EH (cell line): ENCODE data around the gene FANCI.

Experiments
- DNase-seq: peaks from one replicate; pipeline ENCODE4 v3.0.0-alpha.2; 2015; ENCODE audit warnings: low read depth

Gene FANCI

DNA sequence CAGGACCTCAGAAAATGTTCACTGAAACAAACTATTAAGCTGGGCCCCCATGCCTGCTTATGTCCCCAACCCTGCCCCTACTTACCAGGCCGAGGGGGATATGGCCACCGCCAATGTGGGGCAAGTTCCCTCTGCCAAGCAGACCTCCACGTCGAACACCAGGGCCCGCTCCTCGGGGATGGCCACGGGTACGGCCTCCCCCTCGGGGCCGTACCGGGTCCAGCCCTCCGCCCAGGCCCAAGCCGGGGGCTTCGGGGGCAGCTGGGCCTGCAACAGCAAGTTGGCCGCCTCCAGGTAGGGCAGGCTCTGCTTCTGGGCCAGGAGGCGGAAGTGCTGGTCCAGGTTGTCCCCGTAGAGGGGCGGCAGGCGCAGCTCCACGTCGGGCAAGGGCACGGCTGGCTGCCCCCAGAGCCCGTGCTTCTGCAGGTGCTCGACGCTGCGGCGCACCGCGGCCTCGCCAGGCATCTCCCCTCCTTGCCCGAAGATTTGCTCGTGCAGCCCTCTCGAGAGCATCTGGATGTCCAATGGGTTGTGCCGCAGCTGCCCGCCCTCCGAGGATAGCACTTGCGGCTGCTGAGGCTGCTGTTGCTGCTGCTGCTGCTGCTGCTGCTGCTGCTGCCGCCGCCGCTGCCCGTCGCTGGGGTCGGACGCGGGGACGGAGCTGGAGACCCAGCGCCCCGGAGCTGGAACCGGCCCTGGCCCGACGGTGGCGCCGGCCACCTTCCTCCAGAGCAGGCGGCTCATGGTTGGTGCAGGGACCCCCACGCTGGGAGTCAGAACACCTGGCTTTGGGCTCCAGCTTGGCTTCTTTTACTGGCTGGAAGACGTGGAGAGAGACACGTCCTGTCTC is 89.5 kb downstream of the FANCI start:
- no peak for DNase-seq

DNA sequence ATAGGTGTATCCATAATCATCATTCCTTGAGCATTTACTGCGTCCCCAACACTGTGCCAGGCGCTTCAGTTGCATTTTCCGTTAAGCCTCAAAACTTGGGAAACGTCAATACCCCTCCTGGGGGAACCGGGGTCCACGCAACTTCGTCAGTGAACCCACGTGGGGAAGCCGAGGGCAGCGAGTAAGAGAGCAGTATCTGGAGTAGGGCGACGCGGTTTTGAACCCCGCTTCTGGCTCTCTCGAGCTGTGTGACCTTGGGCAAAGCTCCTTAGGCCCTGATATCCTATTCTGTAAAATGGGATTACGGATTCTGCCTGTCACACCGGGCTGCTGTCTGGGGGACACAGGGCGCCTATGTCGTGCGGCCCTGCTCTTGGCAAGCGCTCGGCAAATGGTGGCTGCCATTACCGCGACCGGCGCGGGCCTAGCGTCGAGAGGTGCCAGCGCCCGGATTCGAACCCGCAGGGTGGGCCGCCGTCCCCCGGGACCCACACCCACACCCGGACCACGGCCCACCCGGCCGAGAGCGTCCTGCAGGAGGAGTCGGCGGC is 90.3 kb downstream of the FANCI start:
- no peak for DNase-seq

DNA sequence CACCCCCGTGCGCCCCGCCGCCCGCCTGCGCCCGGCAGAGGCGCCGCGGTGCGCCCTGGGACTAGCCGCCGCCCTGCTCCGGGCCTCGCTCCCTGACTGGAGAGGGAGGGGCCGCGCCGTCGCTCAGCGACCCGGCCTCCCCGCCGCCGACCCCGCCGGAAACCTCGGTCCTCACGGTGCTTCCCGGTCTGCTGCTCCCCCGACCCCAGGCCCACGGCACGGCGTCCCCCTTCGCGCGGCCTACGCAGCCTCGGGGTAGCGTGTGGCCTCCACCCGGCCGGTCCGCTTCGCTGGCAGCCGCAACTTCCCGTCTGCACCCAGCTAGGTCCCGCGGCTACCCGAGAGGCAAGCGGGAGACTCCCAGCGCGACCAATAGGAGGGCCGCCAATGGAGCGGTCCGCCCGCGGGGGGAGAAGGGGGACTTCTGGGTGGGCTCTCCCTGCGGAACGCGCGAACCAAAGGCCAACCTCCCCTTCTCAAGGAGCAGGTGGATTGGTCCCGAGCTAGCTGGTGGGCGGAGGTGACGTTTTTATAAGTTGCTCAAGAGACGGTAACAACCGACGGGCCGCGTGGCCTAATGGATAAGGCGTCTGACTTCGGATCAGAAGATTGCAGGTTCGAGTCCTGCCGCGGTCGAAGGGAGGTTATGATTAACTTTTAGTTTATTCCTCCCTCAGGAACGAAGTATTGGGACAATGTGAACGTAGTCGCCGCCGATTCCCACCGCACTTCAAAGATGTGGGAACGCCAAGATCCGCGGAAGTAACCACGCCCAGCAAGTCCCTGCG is 90.9 kb downstream of the FANCI start, which contains the start of gene POLG:
POLG (minus strand) TSS at position 315 of the 788 bp plus-strand sequence. CDS start 1,070 bp downstream, outside the sequence.
- DNase-seq: peak; percentile 99

DNA sequence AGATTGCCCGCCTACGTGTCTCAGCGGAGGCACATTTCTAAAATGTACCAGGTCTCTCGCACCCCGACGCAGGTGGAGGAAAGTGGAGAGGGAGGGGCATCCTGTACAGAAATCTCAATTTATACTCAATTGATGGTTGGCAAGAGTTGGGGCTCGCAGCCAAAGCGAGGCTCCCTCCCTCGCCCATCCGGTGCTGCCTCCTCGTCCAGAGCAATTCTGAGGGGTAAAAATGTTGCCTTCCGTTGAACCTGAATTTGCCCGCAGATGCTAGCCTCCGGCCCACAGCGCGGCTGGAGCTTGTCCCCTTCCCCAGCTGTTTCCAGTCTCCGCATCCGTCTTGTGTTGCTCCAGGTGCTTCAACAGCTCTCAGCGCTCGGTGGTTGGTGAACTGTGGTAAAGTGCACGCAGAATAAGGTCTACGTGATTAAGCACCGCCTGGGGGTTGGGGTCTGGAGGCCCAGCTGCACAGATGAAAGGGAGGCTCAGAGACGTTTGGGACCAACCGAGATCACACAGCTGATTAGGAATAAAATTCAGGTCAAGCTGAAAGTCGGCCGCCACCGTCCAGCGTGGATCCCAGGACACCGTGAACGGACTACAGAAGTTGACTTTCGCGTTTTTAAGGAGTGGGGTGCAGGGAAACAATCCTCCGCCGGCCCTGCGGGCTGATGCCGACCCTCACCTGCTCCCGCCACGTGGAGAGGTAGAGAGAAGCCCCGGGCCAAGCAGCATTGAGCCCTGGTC is 91.7 kb downstream of the FANCI start:
- no peak for DNase-seq

DNA sequence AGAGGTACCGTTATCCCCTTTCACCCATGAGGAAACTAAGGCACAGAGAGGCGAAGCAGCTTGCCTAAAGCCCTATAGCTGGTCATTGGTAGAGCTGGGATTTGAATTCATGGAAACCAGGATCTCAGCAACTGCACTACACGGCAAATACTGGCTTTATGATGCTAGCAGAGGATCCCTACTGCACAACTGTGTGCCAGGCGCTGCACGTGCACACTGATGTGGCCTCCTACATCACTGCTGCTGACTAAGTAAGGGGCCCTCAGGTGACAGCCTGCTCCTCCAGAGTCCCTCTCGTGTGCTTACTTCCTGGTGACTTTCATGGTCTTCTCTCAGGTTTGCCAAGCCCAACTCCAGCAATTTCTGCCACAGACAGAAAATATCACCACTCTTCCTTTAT is 94.3 kb downstream of the FANCI start:
- DNase-seq: no peak

DNA sequence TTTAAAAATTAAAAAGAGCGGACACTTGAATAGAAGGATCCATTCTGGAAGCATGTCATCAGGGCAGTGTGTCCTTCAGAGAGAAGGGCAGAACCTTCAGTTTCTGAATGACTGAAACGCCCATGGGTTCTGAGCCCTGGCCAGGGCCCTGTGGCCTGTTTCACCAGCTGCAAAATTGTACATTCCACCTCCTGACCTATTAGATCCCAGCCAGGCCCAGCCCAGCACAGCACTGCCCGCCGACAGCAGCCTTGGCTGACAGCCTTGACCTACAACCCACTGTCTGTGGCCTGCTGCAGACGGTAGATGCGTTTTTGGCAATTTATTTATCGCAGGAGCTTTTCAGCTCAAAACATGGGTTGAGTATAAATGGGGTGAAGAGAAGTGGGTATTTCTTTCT is 96.8 kb downstream of the FANCI start:
- no peak for DNase-seq

DNA sequence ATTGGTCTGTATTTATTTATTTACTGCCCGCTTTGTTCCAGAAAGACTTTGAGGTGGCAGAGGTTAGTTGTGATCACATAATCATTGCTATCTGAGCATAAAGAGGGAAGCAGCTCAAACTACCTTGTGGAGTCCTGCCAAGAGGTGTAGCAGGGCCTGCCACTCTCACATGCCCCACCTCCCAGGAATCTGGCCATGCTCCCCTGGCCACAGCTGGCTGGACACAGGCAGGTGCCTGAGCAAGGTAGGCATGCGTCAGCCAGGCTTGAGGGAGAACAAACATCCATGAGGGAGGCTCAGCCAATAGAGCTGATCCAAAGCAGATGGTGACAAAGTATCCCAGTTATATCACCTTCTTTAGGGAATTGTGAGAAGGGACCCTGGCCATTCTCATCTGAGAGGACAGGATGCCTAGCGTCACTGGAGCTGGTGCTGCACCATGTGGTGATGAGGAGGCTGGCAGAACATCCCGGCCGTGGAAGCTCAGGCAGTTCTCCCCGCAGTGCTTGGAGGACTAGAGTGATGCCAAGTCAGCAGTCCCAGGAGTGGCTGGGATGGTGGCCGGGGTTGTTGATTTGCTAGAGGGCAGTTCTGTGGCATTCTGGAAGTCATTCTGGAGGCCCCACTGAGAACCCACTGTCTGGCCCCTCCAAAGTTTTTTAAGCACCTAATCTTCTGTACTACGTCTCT is 97.7 kb downstream of the FANCI start:
- DNase-seq: no peak

DNA sequence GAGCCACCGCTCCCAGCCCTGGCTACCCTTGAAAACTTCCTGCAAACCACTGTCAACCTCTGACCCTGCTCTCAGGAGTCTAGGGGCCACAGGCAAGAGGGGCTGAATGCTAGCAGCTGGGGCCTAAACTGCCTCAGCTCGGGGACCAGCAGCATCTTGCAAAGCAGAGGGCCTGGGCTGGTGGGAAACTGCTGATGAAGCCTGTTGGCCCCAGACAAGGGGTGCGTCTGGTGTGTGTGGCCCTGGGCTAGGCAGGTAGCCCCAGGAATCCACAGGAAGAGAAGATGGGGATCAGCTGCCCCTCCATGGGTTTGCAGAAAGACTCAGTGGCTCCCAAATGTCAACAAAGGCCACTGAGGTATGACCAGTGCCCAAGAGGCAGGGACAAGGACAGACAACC is 99.1 kb downstream of the FANCI start:
- DNase-seq: no peak

DNA sequence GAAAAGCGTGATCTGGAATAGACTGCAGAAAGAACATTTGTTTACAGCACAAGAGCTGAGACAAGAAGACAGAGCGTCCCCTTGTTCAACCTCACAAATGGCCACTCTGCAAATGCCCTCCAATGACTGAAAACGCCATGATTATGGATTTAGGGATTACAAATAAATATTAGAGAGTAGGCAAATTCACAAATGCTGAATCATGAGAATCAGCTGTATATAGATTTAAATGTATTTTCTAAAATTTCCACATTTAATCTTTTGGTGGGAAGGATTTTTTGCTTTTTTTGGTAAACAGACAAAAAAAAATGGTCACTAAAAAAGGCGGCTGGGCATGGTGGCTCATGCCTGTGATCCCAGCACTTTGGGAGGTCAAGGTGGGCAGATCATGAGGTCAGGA is 101.5 kb downstream of the FANCI start:
- DNase-seq: no peak

DNA sequence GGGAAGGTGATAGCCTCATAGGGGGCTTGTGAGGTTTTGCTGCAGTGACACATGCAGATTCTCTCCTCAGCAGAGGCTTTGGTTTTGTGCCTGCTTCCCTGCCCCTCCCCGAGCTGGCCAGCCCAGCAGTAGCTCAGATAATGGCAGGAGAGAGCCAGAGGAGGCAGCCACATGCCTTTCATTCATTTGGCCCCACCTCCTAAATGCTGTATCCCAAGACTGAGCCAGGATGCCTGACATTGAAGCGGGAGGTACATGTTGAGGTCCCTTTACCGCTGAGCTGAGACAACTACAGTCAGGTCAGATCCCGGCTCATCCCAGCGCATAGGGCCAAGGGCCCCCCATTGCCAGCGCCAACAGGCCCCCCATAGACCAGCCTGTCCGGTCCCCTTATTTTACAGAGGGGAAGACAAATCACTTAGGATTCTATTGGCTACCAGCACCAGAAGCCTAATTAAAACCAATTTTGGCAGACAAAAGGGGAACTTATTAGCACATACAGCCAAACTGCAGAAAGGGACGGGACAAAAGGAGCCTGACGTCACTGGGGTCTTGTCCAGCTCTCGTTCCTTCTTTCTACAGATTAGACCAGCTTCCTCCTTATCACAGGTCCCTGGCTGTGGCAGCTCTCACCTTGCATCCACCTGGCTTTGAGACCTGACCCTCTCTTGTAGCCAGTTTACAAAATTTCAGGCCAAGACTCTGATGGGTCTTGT is 102.9 kb downstream of the FANCI start:
- DNase-seq: peak; percentile 25

DNA sequence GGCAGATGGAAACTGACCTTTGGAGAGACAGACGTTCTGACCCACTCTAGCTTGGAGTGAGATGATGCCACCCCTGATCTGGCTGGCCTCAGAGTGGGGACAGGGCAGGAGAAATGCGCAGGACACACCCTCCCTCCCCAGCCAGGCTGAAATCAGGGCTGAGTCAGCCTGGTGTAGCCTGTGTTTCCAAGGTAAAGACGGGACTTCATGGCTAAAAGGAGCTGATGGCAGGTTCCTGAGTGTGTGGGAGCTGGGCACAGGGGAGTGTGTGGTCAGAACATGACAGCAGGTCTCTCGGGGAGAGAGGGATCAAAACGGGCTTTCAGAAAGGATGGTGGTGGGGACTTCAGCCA is 105.4 kb downstream of the FANCI start:
- no peak for DNase-seq

DNA sequence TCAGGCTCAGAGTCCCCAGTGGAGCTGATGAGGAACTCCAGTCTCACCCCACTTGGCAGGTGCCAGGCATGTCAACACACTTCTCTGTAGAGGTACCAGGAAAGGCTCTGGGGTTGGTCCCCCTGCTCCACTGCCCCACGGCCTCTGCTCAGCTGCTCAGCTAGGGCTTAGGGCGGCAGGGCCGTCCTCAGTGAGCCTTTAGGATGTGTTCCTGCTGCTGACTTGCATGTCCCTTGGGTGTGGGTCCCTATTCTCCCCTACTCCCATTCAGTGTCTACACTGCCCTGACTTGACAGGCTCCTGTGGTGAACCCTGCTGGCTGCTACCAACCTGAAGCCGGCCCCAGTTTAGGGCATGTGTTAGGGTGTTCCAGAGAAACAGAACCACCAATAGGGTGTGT is 108.7 kb downstream of the FANCI start:
- DNase-seq: no peak

DNA sequence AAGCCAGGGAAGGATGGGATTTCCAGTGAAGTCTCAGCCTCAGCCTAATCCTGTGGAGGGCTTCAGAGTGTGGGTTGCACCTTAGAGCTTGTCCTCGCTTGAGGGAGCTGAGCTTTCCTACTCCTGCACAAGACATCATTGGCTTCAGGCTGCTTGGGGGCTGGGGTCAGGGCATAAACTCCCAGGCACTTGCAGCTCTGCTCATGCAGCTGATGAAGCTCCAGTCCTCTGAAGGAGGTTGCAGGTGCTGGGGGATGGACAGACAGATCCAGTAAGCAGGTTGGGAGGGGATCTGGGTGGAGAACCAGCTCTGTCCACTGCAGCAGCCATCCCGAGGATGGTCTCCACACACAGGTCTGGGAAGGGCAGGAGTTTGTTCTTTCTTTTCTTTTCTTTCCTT is 110.2 kb downstream of the FANCI start:
- DNase-seq: no peak

DNA sequence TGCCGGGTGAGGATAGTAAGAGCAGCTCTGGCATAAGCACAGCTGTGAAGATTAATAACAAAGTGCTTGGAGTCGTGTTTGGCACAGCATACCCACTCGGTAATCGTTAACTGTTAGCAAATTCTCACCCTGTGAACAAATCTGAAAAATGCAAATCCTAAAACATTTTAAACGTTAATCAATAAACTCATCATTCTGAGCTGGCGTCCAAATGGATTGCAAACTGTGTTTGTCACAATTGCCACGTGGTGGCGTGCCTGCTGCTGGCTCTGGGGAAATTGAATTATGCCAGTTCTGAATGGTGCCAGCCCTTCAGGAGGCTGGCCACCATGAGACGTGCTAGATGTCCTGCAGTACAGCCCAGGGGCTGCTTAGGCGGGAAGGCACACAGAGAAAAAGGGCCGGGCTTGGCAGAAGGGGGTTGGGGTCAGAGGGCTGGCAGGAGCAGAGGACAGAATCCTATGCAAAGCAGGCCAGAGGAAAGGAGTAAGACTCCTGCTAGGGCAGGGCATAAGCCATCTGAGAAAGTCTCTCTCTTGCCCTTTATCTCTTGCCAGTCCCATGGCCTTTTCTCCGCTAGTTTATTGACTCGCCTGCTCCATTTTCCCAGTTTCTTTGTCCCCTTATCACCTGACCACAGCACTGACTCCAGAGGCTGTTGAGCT is 113.0 kb downstream of the FANCI start:
- DNase-seq: peak; percentile 23

DNA sequence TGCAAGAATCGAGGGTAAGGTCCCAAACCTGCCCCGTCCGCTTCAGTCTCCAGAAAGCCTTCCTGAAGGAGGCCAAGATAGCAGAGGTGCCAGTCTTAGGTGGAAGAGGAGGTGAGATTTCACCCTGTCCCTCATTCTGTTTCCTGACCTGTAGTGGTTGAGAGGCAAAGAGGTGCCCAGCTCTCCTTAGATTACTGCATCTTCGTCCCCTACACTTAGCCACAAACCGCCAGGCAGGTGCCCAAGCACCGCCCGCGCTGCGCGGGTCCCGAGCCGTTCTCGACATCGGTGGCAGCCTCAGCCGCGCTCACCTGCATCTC is 114.6 kb downstream of the FANCI start:
- no peak for DNase-seq

DNA sequence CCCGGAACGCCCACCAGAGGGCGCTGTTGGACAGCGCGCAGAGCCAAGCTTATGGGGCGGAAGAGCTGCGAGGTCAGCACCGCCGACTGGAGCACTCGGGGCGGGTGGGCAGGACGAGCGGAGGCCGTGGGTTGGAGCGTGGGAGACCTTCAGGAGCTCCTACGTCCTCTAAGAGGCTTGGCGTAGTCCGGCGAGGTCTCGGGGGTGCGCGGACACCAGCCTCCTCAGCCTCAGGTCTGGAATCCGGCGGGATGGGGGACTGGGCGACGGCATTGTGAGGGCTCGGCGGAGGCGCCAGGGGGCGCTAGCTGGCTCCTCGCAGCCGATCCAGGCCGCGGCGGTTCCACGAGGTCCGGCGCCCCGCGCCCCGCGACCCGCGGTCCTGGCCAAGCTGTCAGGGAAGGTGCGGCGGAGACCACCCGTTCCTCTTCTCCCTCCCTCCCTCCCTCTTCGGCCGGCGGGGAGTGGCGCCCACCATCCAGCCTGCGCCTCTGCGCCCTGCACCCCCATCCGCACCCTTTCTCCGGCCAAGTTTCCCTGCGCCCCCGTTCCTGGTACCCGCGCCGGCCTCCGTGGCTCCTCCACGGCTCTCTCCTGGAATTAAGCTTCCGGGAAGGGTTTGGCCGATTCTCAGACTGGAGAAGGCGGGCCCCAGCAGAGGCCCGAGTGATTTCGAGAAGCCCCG is 115.1 kb downstream of the FANCI start:
- DNase-seq: peak; percentile 73

DNA sequence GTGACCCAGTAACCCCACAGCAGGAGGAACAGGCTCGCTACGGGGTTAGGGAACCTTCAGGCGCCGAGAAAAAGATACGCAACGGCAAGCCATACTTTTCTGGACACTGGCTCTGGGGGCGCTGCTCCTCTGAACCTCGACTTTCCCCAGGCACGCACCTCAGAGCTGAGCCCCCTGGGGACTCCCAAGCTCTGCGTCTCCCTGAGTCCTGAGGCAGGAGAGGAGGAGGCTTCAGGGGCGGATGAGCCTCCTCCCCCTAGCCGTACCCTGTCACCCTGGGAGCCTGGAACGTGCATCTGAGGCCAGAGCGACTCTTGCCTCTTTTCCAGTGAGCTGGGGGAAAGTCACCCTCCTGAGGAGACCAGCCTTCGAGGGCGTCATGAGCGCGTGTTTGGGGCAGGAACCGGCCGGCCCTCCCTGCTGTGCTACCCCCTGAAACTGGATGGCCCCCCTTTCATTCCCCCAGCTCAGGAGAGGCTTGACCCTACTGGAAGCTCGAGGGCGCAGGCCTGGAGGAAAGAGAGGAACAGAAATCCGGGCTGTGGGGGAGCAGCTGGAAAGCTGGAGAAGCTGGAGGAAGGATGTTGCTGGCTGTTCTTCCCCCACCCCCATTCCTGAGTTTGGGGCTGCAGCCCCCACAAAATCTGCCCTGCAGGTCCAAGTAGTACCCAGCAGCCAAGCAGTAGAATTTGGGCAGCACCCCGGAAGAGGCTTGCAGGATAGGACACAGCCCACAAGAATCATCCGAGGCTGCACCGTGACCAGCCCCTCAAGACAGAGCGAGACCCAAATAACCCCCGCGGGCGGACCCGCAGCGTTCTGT is 115.9 kb downstream of the FANCI start:
- DNase-seq: no peak

DNA sequence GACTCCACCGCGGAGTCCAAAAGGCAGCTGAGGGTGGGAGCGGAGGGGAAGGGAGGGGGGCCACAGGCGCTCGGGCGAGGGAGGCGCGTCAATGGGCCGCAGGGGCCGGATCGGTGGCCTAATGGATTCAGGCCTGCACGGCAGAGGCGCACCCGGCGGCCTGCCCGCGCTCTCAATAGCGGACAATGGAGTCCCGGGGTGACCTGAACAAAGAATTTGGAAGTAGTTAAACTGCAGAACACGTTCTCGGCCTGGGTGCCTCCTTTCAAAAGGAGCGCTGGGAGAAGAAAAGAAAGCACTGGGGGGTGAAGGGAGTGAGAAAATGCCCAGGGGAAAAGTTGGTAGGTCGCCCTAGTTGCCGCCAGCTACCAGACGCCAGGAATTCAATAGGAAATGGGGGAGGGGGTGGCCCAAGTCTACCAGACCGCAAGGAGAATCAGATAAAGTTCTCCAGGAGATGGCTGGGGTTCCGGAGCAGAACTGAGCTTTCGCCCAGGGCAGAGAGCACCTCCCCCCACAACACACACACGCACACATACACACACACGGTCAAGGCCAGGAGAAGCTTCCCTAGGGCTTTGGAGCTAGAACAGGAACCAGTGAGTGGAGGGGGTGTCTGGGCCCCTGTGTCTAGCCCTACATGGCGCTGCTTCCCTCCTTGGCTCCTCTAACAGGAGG is 116.7 kb downstream of the FANCI start:
- no peak for DNase-seq
